ENCODE measurements around the gene ETHE1.

Gene ETHE1

DNA sequence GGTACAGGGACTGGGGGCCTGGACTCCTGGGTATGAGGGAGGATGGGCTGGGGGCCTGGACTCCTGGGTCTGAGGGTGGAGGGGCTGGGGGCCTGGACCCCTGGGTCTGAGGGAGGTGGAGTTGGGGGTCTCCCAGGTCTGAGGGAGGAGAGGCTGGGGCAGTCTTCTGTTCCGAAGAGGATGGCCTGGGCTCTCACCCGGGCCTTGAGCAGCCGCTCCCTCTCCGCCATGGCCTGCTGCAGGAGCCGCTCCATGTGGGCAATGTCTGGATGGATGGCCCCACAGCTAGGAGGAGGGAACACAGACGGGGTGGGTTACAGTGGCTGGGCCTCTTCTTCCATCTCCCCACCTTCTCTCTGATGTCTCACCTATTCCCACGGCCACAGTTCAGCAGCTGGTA is 40.6 kb downstream of the ETHE1 start:
- no peak for DNase-seq

DNA sequence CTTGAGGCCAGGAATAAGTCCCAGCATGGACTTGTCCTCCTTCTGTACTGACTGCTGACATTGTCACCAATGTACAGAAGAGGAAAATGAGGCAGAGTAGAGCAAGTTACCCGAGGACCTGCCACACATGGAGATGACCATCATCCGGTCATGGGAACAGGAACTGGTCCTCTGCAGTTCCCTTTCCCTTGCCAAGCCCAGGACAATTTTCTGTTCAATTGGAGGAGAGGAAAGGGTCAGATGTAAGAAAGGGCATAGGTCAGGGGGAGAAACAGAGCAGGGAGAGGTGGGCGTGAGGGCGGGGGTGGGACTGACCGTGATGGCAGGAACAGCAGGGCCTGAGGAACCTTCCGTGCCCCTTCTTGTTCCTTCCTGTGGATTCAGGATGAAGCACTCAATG is 41.0 kb downstream of the ETHE1 start:
- no peak for DNase-seq

DNA sequence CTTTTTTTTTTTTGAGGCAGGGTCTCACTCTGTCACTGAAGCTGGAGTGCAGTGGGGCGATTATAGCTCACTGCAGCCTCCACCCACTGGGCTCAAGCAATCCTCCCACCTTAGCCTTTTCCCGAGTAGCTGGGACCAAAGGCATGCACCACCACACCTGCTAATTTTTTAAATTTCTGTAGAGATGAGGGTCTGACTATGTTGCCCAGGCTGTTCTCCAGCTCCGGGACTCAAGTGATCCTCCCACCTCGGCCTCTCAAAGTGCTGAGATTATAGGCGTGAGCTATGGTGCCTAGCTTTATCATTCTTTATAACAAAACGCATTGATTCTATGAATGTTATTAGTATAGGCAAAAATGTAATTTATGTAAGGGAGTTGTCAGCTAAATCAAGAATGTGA is 43.7 kb downstream of the ETHE1 start:
- DNase-seq = no peak

DNA sequence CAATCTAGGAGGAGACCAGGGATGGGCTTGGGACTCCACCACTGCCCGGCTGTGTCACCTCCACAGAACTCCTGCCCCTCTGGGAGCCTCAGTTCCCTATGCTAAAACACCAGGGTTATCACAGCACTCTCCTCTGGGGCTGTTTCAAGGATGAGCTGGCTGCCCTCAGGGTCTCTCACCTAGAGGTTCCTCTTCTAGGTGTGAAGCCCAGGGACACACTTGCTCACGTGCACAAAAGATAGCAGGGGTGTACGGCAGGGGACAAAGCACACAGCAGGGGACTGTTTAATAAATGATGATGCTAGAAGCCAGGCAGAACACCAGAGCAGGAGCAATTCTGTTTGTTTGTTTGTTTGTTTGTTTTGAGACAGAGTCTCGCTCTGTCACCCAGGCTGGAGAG is 44.8 kb downstream of the ETHE1 start:
- no peak for DNase-seq

DNA sequence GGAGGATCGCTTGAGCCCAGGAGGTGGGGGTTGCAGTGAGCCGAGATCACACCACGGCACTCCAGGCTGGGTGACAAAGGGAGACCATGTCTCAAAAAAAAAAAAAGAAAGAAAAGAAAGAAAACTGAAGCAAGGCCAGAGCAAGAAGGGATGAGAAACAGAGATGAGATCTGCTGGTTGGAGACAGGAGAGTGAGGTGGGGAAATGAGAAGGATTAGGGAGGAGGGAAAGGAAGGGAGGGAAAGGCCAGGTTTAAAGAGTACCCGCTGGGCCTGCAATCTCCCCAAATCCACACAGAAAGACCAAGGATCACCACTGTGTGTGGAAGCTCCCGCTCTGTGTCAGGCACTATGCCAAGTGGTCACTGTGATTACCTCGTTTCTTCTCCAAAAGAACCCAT is 45.3 kb downstream of the ETHE1 start:
- no peak for DNase-seq

DNA sequence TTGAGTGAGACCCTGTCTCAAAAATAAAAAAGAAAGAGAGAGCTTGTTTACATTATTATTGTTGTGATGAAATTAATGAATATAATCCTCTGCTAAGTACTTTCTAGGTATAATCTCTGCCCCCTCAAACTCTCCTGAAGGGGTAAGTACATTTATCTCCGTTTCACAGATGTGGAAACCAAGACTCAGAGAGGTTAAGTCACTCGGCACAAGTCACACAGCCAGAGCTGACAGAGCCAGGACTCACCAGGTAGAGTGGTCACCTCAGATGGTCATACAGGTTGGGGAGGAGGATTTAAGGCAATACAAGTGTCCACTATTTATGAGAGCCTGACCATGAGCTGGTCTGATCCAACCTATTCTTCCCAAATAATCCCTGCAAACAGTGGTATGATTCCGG is 46.4 kb downstream of the ETHE1 start:
- DNase-seq = no peak

DNA sequence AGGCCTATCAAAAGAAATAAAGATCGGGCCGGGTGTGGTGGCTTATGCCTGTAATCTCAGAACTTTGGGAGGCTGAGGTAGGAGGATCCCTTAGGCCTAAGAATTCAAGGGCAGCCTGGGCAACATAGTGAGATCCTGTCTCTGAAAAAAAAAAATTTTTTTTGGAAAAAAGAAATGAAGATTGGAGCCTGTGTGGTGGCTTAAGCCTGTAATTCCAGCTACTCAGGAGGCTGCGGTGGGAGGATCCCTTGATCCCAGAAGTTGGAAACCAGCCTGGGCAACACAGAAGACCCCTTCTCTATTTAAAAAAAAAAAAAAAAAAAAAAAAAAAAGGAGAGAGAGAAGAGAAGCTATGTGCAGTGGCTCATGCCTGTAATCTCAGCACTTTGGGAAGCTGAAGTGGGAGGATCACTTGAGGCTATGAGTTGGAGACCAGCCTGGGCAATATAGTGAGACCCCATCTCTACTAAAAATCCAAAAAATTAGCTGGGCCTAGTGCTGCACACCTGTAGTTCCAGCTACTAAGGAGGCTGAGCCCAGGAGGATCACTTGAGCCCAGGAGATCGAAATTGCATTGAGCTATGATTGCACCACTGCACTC is 46.9 kb downstream of the ETHE1 start:
- DNase-seq = no peak

DNA sequence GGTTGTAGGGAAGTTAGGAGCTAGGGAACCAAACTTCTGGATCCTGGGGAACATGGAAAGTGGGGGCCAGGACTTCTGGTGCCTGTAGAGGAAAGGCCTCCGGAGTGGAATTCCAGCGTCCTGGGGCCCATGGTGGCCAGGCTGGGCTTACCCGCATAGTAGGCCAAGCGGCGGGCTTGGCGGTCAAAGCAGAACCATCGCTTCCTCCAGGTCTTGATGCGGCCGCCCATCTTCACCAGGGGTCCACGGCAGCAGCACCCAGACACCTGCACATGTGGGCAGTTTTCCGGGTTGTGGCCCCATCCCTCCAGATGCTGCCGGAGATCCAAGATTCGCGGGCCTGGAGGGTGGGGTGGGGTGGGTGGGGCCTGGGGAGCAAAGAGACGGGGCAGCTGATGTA is 47.8 kb downstream of the ETHE1 start:
- DNase-seq = no peak

DNA sequence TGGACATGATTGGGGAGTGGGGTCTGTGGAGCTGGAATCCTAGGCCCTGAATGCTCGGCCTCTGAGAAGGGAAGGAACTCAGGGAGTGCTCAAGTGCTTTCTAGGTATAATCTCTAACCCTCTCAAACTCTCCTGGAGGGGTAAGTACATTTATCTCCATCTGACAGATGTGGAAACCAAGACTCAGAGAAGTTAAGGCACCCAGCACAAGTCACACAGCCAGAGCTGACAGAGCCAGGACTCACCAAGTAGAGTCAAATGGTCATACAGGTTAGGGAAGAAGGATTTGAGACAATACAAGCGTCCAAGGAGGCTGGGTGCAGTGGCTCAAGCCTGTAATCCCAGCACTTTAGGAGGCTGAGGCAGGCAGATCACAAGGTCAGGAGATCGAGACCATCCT is 48.7 kb downstream of the ETHE1 start:
- DNase-seq = no peak

DNA sequence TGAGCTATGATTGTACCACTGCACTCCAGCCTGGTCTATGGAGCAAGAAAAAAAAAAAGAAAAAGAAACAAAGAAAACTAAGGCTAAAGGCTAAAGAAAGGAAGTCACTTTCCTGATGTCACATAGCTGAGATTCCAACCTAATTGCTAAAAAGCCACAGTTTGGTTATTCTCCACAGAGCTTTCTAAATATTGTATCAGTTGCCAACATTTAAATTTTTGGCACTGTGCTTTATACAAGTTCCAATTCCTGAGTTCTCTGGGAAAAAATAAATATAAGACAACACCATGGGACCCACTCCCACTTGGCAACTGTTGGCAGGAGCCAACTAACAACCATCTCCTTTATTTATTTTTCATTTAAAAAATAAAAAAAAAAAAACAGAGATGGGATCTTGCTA is 50.4 kb downstream of the ETHE1 start:
- no peak for DNase-seq

DNA sequence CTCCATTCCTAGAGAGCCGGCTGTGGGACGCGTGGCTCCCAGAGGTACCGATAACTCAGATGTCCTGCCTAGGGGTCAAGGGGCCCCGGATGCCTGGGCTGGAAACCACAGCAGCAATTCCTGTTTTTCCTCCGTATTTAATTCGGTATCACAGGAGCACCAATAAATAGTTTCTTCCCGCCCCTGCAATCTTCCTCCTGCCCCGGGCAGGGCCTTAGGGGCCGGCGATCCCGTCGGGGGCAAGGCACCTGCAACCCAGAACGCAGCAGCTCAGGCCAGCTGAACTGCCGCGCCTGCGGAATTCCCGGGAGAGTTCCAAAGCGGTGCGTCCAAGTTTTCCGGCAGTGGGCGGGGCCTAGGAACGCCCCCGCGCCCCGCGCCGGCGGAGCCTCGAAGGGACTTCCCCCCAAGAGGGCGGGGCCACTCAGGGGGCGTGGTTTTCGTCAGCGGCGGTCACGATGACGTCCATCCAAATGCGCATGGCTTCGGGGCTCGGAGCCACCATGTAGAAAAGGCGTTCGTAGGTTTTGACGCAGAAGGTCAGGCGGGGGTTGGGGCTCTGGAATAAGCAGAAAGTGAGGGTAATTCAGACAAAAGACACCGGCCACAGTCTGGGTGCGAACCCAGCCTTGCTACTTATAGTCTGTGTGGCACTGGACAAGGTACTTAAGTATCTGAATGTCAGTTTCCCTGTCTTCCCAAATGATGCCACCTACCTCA is 51.9 kb downstream of the ETHE1 start:
- no peak for DNase-seq

DNA sequence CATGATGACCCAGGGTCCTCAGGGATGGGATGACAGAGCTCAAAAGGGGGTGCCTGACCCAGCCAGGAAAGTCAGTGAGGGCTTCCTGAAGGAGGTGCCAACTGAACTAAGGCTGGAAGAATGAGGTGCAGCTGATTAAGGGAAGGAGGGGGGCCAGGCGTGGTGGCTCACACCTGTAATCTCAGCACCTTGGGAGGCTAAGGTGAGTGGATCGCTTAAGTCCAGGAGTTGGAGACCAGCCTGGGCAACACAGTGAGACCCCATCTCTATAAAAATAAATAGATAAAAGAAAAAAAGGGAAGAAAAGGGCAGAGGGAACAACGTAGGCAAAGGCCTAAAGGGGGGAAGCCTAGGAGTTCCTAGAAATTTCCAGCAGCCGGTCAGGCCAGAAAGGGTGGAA is 52.5 kb downstream of the ETHE1 start:
- no peak for DNase-seq

DNA sequence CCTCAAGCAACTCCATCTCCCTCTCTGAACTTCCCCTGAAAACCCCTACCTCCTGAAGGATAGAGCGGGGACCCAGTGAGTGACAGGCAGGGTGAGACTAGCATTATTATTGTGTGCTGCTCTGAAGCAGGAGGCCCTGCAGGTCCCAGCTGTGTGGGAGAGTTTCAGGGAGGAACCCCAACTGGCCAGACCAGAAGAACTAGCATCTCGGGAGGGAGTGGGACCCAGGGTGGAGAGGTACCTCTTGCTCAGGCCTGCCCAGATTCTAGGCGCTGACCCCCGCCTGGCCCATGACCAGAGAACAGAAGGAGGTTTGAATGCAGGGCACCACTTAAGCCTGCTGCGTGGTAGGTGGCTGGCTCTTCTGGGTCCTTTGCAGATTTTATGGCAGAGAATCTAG is 55.9 kb downstream of the ETHE1 start:
- DNase-seq = no peak

DNA sequence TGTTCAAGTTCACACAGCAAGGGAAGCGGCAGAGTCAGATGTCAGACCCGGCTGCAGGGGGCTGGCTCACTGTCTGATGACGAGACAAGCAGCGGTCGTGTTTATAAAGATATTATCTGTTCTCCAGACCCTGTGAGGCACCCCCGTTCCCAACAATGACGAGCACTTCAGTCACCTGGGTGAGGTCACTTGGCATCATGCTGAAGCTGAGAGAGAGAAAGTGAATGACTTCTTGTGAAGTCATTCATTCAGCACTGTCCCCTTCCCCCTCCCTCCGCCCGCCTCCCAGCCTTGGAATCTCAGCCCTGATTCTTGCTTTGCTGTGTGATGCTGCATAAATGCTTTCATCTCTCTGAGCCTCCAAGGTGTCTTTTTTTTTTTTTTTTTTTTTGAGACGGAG is 56.7 kb downstream of the ETHE1 start:
- no peak for DNase-seq

DNA sequence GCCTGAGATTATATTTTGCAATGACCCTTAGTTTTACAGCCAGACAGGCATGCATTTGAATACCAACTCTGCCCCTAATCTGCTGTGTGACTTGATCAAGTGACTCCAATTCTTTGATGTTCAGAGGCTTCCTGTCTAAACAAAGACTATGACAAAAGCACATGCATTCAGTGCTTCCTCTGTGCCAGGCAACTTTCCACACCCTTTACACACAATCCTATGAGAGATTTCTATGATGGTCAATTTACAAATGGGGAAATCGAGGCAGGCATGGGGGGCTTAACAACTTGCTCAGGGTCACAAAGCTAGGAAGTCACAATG is 57.9 kb downstream of the ETHE1 start:
- no peak for DNase-seq

DNA sequence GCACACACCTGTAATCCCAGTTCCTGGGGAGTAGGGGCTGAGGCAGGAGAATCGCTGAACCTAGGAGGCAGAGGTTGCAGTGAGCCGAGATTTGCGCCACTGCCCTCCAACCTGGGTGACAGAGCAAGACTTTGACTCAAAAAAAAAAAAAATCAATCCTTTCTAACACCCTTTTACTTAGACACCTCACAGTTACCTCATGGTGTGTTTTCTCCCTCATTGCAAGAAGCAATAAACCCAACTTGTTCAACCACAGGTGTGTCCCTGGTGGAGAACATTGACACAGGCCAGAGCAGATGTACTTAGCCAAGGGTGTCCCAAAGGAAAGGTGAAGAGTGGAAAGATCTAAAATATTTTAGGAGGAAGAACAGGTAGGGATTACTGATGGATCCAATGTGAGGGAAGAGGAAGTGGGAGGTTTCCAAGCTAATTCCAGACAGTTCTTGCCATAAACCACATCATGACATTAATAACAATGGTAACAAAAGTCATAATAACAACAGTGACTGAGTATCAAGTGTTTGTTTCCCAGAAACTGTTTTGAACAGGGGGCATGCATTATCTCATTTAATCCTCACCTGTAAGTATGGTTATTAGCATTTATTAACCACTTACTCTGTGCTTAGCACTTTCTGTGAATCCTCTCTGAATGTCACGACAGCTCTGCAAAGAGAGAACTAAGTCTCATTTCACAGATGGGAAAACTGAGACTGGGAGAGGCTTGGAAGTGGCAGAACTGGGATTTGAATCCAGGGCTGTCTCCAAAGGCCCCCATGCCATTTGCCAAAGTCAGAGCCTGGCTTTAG is 58.4 kb downstream of the ETHE1 start:
- no peak for DNase-seq

DNA sequence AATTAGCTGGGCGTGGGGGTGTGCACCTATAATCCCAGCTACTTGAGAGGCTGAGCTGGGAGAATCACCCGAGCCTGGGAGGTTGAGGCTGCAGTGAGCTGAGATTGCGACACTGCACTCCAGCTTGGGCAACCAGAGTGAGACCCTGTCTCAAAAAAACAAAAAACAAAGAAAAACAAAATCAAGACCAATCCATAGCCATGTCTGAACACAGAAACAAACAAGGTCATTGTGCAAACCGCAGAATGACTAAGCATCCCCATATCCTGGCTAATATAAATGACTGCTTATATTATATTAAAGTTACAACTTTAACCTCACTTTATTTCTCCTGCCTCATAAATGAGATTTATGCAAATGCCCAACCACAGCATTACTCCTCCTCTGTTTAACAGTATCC is 59.3 kb downstream of the ETHE1 start:
- no peak for DNase-seq

DNA sequence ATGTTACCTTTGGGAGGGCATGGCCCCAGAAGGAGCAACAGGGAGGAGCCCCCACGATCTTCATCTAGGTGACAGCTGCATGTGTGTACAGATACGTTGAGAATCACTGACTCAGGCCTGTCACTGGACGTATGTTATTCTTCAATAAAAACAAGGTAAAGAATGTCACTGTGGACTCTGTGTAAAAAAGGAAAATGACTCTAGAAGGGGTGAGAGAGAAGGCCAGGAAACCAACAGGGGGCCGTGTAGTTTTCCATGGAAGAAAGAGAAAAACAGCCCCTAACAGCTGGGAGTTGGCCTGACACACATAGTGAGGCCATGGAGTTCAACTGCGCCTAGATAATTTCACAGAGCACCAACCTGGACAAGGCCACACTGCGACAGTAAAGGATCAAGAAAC is 59.7 kb downstream of the ETHE1 start:
- no peak for DNase-seq

DNA sequence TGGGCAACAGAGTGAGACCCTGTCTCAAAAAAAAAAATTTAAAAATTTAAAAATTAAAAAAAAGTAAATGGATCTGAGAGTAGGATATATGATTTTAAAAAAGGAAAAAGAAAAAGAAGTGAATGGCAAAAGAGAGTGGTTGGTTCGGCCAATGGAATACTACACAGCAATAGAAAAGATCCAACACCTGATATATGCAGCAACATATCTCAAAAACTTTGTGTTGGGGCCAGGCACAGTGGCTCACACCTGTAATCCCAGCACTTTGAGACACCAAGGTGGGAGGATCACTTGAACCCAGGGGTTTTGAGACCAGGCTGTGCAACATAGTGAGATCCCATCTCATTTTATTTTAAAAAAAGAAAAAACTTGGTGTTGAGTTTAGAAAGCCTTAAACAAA is 60.2 kb downstream of the ETHE1 start:
- no peak for DNase-seq

DNA sequence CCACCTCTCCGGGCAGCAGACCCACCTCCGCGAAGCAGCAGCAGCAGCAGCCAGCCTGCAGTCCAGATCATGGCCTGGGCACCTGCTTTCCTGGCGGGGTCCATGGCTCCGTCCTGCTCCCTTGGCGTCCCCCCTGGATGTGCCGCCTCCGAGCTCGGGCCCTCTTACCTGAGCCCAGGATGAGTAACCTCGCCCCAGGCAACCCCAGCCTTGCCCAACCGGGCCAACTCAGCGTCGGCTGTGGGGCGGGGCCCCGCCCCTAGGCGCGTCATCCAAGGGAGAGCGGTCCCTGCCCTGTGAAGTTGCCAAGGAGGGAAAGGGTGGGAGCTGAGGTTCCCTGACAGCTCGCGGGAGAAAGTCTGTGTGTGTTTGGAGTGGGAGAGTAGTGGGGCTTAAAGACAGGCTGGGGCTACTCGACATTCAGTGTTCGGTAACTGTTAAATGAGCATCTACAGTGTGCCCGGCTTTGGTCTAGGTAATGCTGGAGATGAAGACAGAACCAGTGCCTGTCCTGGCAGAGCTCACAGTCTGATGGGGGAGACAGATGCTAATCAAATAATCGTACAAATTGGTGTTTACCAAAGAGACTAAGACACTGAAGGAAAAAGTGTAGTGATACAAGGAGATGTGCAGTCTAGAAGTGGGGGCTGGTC is 61.4 kb downstream of the ETHE1 start, which contains the start of gene LYPD3:
Gene LYPD3, minus strand, starts transcription at position 141 of the 653 bp plus-strand sequence. Its CDS starts 37 bp downstream, at position 104.
- DNase-seq = no peak

DNA sequence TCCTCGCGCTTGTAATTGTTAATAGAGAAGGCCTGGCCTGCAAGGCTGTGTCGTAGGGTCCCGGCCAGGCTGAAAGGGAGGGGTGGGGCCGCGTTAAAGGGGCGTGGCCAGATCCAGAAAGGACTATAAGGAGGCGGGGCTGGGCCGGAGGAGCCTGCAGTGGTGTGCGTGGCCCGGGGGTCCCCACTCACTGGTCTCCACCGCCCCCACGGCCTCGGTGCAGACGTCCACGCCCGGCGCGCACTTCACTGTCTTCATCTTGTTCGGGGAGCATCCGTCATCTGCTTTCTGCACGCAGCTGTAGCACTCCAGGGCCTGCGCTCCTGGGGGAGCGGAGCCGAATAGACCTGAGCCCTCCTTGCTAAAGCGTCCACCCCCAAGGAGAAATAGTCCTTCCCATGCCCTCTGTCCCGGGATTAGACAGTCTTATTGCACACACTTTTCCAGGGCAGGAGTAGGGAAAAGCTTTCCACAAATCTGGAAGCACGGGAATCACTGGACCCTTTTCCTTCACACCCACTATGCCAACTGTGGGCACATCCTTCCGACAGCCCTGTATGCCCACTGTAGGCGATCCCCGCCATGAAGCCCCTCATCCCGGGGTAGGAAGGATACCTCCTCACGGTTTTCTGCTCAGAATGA is 62.7 kb downstream of the ETHE1 start:
- DNase-seq = no peak

DNA sequence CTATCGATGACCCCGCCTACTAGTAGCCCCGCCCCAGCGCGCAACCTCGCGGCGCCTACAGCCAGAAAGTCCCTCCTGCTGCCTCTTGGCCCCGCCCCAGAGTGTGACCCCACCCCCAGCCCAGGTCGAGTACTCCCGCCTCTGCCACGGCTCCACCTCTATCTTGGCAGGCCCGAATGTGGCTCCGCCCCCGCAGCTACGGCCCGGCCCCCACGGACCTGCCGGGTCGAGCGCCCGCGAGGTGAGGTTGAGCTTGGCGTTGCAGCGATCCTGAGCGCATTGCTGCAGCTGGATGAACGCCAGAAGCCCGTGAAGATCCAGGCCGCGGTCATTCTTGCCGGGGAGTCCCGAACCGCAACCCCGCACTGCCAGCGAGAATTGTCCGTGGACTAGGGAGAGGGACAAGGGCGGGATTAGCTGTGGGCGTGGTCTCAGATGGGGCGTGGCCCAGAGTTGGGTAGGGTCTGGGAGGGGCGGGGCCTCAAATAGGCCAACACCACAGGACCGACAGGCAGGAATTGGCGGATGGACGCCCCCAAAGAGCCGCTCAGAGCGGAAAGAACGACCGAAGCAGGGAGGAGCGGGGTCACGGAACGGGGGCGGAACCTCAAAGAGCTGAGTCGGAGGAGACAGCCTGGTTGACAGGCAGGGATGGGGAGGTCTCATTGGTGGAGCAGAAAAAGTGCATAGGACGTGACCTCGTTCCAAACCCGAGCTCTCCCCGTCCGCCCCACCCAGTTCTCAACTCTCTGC is 63.4 kb downstream of the ETHE1 start:
- DNase-seq = peak; percentile 62
